NCI-H526 treated with DMSO at 0.1 percent for 48 hours (cell line): ENCODE data around the gene UHRF1.
"Not testable (repeated sequence)": the region's sequence is repeated elsewhere in the genome, so short reads cannot be mapped to it uniquely, and the experiment has no call there.

Experiments used
- DNase-seq: peaks from one replicate; lab custom pipeline; 2025; lab: John Stamatoyannopoulos, UW

The UHRF1 gene

DNA sequence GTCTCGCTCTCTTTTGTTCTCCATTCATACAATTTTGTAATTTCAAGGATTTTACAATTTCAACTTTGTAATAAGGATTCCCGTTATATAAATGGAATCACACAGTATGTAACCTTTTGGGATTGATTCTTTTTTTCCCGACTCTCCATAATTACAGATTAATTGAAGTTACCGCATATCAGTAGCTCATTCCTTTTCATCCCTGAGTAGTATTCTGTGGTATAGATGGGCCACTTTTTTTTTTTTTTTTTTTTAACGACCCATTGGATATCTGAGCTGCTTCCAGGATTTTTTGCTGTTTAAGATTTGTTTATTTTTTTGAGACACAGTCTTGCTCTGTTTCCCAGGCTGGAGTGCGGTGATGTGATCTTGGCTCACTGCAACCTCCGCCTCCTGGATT is 27.8 kb downstream of the UHRF1 start:
- no peak for DNase-seq

- DNase-seq = not testable (repeated sequence)
These were observed 29.2 kb downstream of the UHRF1 start for GRCh38 chr19:4938461-4938860.

DNA sequence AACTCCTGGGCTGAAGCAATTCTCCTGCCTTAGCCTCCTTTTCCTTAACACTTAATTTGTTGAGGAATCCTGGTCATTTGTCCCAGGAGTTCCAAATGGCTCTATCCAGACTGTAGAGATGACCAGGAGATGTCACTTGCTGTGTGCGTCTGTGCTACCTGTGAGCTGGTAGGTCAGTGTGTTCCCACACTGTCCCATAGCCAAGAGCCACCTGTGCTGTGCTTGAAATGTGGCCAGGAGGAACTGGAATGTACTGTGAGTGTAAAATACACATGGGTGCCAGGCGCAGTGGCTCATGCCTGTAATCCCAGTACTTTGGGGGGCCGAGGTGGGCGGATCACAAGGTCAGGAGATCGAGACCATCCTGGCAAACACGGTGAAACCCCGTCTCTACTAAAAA is 30.2 kb downstream of the UHRF1 start:
- no peak for DNase-seq

- DNase-seq = not testable (repeated sequence)
These were observed 32.4 kb downstream of the UHRF1 start for GRCh38 chr19:4941638-4942169.

DNA sequence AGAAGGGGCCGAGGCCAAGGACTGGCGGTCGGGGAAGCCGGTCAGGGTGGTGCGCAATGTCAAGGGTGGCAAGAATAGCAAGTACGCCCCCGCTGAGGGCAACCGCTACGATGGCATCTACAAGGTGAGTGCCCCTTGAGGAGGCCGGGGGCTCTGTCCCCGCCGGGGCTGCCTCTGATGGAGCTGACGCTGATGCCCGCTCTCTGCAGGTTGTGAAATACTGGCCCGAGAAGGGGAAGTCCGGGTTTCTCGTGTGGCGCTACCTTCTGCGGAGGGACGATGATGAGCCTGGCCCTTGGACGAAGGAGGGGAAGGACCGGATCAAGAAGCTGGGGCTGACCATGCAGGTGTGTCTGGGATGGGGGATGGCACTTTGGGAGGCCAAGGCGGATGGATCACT is 41.3 kb downstream of the UHRF1 start:
- DNase-seq = not testable (repeated sequence)

DNA sequence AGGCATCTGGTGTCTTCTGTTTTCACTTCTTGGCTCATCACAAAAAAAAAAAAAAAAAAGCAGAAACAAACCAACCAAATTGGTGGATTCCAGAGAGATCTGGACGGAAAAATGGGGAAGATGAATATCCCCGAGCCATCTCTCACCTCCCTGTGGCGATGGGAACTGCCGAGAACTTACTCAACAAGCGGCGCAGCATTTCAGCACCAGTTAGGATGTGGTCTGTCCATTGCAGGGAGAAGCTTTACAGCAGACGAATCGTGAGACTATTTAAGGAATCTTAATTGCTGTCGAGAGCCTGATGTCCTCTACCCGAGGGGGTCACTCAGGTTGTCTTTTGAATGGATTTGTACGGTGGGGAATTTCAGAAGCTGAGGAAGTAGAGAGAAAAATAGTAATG is 42.4 kb downstream of the UHRF1 start:
- no peak for DNase-seq

GRCh38 chr19:4952945-4953344 is 43.6 kb downstream of the UHRF1 start:
- DNase-seq = no peak

- DNase-seq = not testable (repeated sequence)
These were observed 45.2 kb downstream of the UHRF1 start for GRCh38 chr19:4954320-4955149.

- no peak for DNase-seq
These were observed 46.0 kb downstream of the UHRF1 start for GRCh38 chr19:4955274-4955673.

DNA sequence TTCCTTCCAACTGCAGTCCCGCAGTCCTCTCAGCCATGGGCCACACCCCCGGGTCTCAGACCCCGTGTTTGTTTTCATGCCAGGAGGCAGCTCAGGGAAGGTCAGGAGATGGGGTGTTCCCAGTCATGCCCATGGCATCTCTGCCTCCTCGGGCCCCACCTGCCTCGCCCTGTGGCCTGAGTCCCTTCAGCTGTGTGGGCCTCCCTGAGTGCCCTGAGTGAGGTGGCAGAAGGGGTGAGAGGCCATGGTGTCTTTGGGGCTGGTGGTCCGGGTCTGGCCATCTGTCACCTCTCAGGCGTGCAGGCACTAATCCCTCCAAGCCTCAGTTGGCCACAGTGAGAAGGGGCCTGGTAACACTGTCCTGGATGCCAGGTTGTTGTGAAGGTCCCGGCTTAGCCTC is 48.7 kb downstream of the UHRF1 start:
- no peak for DNase-seq

DNA sequence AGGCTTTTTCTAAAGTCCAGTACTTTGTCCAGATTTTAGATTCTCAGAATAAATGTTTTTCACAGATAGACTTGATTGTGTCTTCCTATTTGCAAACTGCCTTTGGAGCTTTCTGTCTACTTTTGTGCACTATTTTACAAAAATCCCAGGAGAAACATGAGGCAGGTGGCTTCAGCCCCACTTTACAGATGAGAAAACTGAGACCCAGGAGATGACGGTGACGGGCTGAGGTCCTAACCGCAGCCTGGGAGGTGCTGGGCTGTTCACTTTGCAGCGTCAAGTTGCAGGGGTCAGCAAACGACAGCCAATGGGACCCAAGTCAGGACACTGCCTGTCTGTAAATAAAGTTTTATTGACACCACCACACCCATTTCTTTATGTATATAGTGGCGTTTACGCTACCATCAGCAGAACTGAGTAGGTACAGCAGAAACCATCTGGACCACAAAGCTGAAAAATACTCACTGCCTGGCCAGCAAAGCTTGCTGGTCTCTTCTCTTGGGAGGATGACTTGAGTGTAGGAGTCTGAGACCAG is 52.9 kb downstream of the UHRF1 start:
- DNase-seq = no peak

DNA sequence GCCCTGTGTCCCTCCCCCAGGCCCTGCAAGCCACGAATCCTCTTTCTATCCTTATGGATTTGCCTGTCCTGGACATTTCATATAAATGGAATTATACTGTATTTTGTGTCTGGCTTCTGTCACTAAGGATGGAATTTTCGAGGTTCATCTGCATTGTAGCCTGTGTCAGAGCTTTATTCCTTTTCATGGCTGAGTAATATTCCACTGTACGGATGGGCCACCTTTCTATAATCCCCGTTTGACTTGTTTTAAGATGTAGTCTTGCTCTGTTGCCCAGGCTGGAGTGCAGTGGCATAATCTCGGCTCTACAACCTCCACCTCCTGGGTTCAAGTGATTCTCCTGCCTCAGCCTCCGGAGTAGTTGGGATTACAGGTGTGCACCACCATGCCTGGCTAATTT is 55.8 kb downstream of the UHRF1 start:
- DNase-seq = no peak

- no peak for DNase-seq
These were observed 57.3 kb downstream of the UHRF1 start for GRCh38 chr19:4966591-4966990.

- no peak for DNase-seq
These were observed 58.6 kb downstream of the UHRF1 start for GRCh38 chr19:4967738-4968461.

DNA sequence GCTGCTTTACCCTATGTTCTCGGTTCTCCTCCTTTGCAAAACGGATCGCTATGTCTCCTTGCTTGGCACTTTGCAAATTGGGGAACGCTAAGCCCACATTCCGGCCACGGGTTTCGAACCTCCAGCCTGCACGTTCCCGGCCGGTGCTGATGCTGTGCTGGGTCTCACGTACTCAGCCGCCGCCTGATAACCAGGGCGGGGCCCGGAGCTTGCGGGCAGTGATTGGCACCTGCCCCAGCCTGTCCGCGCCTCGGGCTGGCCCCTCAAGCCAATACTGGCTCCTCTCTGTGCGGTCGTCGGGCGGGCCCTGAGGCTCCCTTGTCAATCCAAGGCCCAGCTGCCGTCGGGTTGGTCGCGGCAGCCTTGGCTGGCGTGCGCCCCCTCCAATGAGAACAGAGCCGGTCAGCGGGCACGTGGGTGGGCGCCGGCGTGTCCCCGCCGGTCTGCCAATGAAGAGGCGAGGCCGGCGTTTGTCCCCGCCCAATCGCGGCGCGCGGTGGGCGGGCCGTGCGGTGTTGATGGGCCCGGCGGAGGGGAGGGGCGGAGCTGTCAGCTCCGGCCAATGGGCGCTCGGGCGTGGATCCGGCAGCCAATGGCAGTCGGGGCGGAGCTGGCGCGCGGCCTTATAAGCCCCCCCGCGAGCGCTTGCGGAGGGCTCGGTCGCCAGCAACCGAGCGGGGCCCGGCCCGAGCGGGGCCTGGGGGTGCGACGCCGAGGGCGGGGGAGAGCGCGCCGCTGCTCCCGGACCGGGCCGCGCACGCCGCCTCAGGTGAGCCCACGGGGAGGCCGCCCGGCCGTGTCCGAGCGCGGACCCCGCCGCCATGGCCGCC is 59.4 kb downstream of the UHRF1 start, which contains the start of gene KDM4B:
Gene KDM4B (plus strand): TSS at position 652 of the 830 bp plus-strand sequence. CDS start 63,778 bp downstream, outside the sequence.
- peak; percentile 82 for DNase-seq

DNA sequence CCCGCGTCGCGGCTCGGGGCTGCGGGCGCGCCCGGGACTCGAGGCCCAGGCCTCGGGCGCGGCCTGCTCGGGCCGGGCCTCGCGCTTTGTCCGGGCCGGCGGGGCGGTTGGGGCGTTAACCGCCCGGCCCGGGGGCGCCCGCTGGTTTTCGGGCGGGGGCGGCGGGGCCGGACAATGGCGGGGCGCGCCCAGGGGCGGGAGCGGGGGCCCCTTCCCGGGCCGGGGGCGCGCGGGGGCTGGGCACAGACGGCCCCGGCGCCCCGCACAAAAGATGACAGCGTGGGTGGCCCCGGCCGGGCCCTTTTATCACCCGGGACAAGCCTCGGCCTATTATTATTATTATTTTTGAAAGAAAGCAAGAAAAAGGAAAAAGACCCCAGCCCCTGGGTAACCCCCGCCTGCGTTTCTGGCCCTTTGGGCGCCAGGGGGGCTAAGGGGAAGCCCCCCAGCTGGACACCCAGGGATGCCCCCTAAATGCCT is 60.0 kb downstream of the UHRF1 start:
- DNase-seq = no peak

- DNase-seq = no peak
These were observed 60.7 kb downstream of the UHRF1 start for GRCh38 chr19:4969772-4970531.

GRCh38 chr19:4970558-4971423 is 61.5 kb downstream of the UHRF1 start:
- no peak for DNase-seq

GRCh38 chr19:4971424-4971793 is 62.1 kb downstream of the UHRF1 start:
- DNase-seq = no peak
